Gastroesophageal sphincter (tissue), 3 donors: ENCODE data around the gene EIF4EBP3.

Source experiments
- EP300 ChIP-seq: sonication (generic); formaldehyde crosslinking; IDR thresholded peaks from one replicate; pipeline ENCODE4 v1.6.1; 2017; ENCODE audit warnings: antibody characterized with exemption, mild to moderate bottlenecking
- POLR2A ChIP-seq, 2 donors: fragments of 450-650 bp; IDR thresholded peaks; one replicate each; pipeline ENCODE4 v1.6.1; 2017; ENCODE audit warnings: antibody characterized with exemption in 2 of 2, mild to moderate bottlenecking in 2 of 2, moderate library complexity in 1 of 2
- POLR2AphosphoS5 ChIP-seq: sonication (generic); formaldehyde crosslinking; IDR thresholded peaks from one replicate; pipeline ENCODE4 v1.6.1; 2017; ENCODE audit warnings: antibody characterized with exemption
- TF ChIP-seq, protein P1 (sequence below), 4 experiments: fragments of 200-600 bp in 2 of 4; fragments of 450-650 bp in 2 of 4; sonication (generic) in 1 of 4; IDR thresholded peaks; one replicate each; pipeline ENCODE4 v1.5.1; 2017 to 2019; ENCODE audit warnings: antibody characterized with exemption in 4 of 4, mild to moderate bottlenecking in 2 of 4, moderate library complexity in 2 of 4

DNA sequence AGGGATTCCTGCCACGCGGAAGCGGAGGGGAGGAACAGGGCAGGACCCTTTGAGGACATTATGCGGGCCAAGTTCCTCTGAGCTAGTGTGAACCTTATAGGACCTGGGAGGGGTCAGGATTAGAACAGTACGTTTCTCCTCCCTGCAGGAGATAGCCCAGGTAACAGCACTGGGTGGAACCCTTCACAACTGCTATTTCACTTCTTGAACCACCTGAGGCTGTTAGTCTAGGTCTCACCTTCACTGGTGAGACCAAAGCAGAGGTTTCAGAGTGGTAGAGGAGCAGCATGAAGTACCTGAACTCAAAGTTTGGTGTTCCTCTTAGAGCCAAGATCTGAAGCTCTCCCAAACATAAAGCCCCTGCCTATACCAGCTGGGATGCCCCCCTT lies 832 bp downstream of the EIF4EBP3 start:
- TF ChIP-seq EP300 (no peak), POLR2AphosphoS5 (no peak), POLR2A (IDR thresholded peaks at IDR 0.05) (no peak)
- TF ChIP-seq, protein P1, sequence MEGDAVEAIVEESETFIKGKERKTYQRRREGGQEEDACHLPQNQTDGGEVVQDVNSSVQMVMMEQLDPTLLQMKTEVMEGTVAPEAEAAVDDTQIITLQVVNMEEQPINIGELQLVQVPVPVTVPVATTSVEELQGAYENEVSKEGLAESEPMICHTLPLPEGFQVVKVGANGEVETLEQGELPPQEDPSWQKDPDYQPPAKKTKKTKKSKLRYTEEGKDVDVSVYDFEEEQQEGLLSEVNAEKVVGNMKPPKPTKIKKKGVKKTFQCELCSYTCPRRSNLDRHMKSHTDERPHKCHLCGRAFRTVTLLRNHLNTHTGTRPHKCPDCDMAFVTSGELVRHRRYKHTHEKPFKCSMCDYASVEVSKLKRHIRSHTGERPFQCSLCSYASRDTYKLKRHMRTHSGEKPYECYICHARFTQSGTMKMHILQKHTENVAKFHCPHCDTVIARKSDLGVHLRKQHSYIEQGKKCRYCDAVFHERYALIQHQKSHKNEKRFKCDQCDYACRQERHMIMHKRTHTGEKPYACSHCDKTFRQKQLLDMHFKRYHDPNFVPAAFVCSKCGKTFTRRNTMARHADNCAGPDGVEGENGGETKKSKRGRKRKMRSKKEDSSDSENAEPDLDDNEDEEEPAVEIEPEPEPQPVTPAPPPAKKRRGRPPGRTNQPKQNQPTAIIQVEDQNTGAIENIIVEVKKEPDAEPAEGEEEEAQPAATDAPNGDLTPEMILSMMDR (IDR thresholded peaks at IDR 0.05), result no peak
